ENCODE data around the gene GLUL.

- TF ChIP-seq PPARA (CRISPR knock-in tag; IDR thresholded peaks at IDR 0.05; ENCODE audit: borderline replicate concordance) (no peak), TCF4 (CRISPR knock-in tag; IDR thresholded peaks at IDR 0.05; ENCODE audit: borderline replicate concordance) (no peak), ZNF565 (CRISPR knock-in tag; conservative IDR thresholded peaks at IDR 0.05; ENCODE audit: low read depth) (no peak), ZNF8 (CRISPR knock-in tag; IDR thresholded peaks at IDR 0.05) (no peak), GLIS3 (CRISPR knock-in tag; IDR thresholded peaks at IDR 0.05) (no peak)
- TF ChIP-seq, protein P1, sequence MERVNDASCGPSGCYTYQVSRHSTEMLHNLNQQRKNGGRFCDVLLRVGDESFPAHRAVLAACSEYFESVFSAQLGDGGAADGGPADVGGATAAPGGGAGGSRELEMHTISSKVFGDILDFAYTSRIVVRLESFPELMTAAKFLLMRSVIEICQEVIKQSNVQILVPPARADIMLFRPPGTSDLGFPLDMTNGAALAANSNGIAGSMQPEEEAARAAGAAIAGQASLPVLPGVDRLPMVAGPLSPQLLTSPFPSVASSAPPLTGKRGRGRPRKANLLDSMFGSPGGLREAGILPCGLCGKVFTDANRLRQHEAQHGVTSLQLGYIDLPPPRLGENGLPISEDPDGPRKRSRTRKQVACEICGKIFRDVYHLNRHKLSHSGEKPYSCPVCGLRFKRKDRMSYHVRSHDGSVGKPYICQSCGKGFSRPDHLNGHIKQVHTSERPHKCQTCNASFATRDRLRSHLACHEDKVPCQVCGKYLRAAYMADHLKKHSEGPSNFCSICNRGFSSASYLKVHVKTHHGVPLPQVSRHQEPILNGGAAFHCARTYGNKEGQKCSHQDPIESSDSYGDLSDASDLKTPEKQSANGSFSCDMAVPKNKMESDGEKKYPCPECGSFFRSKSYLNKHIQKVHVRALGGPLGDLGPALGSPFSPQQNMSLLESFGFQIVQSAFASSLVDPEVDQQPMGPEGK (CRISPR knock-in tag; IDR thresholded peaks at IDR 0.05; ENCODE audit: borderline replicate concordance) = no peak
Measured at GRCh38 chr1:182380199-182380598, 11.4 kb downstream of the GLUL start.
